ENCODE results near the gene FALEC. TPM values are rescaled to one million over a fixed set of nuclear protein-coding genes. Genes with fewer than 3 reads are reported as not detected.

FALEC gene
- total and polyA plus RNA-seq, 9 of the 15 experiments (the other 6 are each of a cell fraction or from before 2014, with no cell fraction given): 0.15 to 1.8 (median 0.53) TPM; not detected in 5

GRCh38 chr1:150515328-150516049, at the start of gene FALEC (continued):
- no peak for TF ChIP-seq ZNF318 (IDR thresholded peaks at IDR 0.05; ENCODE audit: borderline replicate concordance in 1 of 2, low read depth in 1 of 2)
- no peak for TF ChIP-seq GATA2 (CRISPR knock-in tag; IDR thresholded peaks at IDR 0.05)
- no peak for TF ChIP-seq MXD1 (CRISPR knock-in tag; IDR thresholded peaks at IDR 0.05; ENCODE audit: borderline replicate concordance, poor library complexity, severe bottlenecking)
- peak; percentile 65 for TF ChIP-seq FOS (IDR thresholded peaks at IDR 0.05; ENCODE audit: extremely low read depth, insufficient read length)
- TF ChIP-seq YY1 (IDR thresholded peaks at IDR 0.05; ENCODE audit: borderline replicate concordance in 1 of 3, control insufficient read depth in 1 of 3, extremely low read depth in 1 of 3, insufficient read depth in 3 of 3, insufficient read length in 1 of 3, insufficient replicate concordance in 2 of 3, low read depth in 1 of 3, low read length in 2 of 3): peak in 1 of 3 experiments; percentile 1
- peak; percentile 60; the same call in 1 of the 2 replicates for TF ChIP-seq POLR2AphosphoS5 (IDR thresholded peaks at IDR 0.05; ENCODE audit: control insufficient read depth, insufficient read depth, low read depth, low read length)
- TF ChIP-seq ZNF140 (CRISPR knock-in tag; IDR thresholded peaks at IDR 0.05): no peak
- TF ChIP-seq RBM17 (IDR thresholded peaks at IDR 0.05; ENCODE audit: borderline replicate concordance, low read depth, low read length): no peak
- 0 out of 2 replicates have a peak, but pooled peaks have one; percentile 64 for TF ChIP-seq ERF (CRISPR knock-in tag; IDR thresholded peaks at IDR 0.05)
- no peak for TF ChIP-seq TEAD2 (tag; IDR thresholded peaks at IDR 0.05)
- no peak for TF ChIP-seq JUND (IDR thresholded peaks at IDR 0.05; ENCODE audit: borderline replicate concordance, low read depth, low read length)
- TF ChIP-seq JUND (tag; IDR thresholded peaks at IDR 0.05; ENCODE audit: borderline replicate concordance, low read depth, low read length): no peak; the same call in 2 of the 3 replicates
- no peak for TF ChIP-seq ZNF431 (CRISPR knock-in tag; IDR thresholded peaks at IDR 0.05)
- no peak for TF ChIP-seq SMC3 (conservative IDR thresholded peaks at IDR 0.05; ENCODE audit: insufficient read depth, low read depth, low read length)
- TF ChIP-seq NEUROD1 (IDR thresholded peaks at IDR 0.05; ENCODE audit: borderline replicate concordance, low read depth, low read length, partially characterized antibody): peak; percentile 22

Data from K562 (cell line).